NCI-H128 (cell line): ENCODE data around the gene LRRK1.
"Not testable (repeated sequence)": the region's sequence is repeated elsewhere in the genome, so short reads cannot be mapped to it uniquely, and the experiment has no call there.

Source experiments
- DNase-seq: peaks from one replicate; lab custom pipeline; 2025; ENCODE audit not compliant: unreplicated experiment; lab: John Stamatoyannopoulos, UW

LRRK1 gene

GRCh38 chr15:101088271-101088670, 169.1 kb downstream of the LRRK1 start:
- no peak for DNase-seq

- DNase-seq = no peak
Measured at GRCh38 chr15:101088788-101089578, 169.8 kb downstream of the LRRK1 start.

- no peak for DNase-seq
Measured at GRCh38 chr15:101089579-101090427, 170.6 kb downstream of the LRRK1 start.

- DNase-seq = no peak
Measured at GRCh38 chr15:101090428-101090790, 171.3 kb downstream of the LRRK1 start.

GRCh38 chr15:101091080-101092017, 172.2 kb downstream of the LRRK1 start:
- DNase-seq = no peak

- DNase-seq = no peak
Measured at GRCh38 chr15:101092156-101092866, 173.2 kb downstream of the LRRK1 start.

- DNase-seq = no peak
Measured at GRCh38 chr15:101092867-101093202, 173.7 kb downstream of the LRRK1 start.

- no peak for DNase-seq
Measured at GRCh38 chr15:101093958-101094357, 174.8 kb downstream of the LRRK1 start.

GRCh38 chr15:101095796-101096406, 176.7 kb downstream of the LRRK1 start:
- DNase-seq = not testable (repeated sequence)

- DNase-seq = no peak
Measured at GRCh38 chr15:101097111-101097510, 178.0 kb downstream of the LRRK1 start.

- DNase-seq = no peak
Measured at GRCh38 chr15:101099183-101099582, 180.0 kb downstream of the LRRK1 start.

GRCh38 chr15:101100118-101100517, 181.0 kb downstream of the LRRK1 start:
- no peak for DNase-seq

- DNase-seq = no peak
Measured at GRCh38 chr15:101100593-101101442, 181.7 kb downstream of the LRRK1 start.

GRCh38 chr15:101101676-101102075, 182.5 kb downstream of the LRRK1 start:
- DNase-seq = no peak

- no peak for DNase-seq
Measured at GRCh38 chr15:101102746-101103145, 183.6 kb downstream of the LRRK1 start.

GRCh38 chr15:101103598-101103997, 184.4 kb downstream of the LRRK1 start:
- DNase-seq = no peak

- DNase-seq = no peak
Measured at GRCh38 chr15:101104141-101104540, 185.0 kb downstream of the LRRK1 start.

- no peak for DNase-seq
Measured at GRCh38 chr15:101105059-101105891, 186.1 kb downstream of the LRRK1 start.
